Duodenal mucosa (tissue), 2 donors: ENCODE results near the gene DUOXA2.

Source experiments
- H3K27ac ChIP-seq: one replicate; pipeline ENCODE4 v1.7.0; 2013; ENCODE audit warnings: low read depth, low read length
- H3K27me3 ChIP-seq, 2 donors: one replicate each; pipeline ENCODE4 v1.7.0; 2013; ENCODE audit warnings: low read length in 2 of 2, control low read depth in 1 of 2; ENCODE audit not compliant: insufficient read depth in 2 of 2, control insufficient read depth in 1 of 2
- H3K36me3 ChIP-seq, 2 donors: one replicate each; pipeline ENCODE4 v1.7.0; 2013; ENCODE audit warnings: low read length in 2 of 2, control low read depth in 1 of 2; ENCODE audit not compliant: insufficient read depth in 2 of 2, control insufficient read depth in 1 of 2
- H3K4me1 ChIP-seq, 2 donors: one replicate each; pipeline ENCODE4 v1.7.0; 2013; ENCODE audit warnings: low read length in 2 of 2, control low read depth in 1 of 2; ENCODE audit not compliant: insufficient read depth in 2 of 2, control insufficient read depth in 1 of 2
- H3K4me3 ChIP-seq, 2 donors: one replicate each; pipeline ENCODE4 v1.7.0; 2013; ENCODE audit warnings: low read length in 2 of 2, low read depth in 1 of 2
- H3K9ac ChIP-seq, 2 donors: one replicate each; pipeline ENCODE4 v1.7.0; 2013; ENCODE audit warnings: low read length in 2 of 2, low read depth in 1 of 2
- H3K9me3 ChIP-seq, 2 donors: one replicate each; pipeline ENCODE4 v1.7.0; 2013; ENCODE audit warnings: low read length in 2 of 2, control low read depth in 1 of 2; ENCODE audit not compliant: control insufficient read depth in 1 of 2

The DUOXA2 gene

DNA sequence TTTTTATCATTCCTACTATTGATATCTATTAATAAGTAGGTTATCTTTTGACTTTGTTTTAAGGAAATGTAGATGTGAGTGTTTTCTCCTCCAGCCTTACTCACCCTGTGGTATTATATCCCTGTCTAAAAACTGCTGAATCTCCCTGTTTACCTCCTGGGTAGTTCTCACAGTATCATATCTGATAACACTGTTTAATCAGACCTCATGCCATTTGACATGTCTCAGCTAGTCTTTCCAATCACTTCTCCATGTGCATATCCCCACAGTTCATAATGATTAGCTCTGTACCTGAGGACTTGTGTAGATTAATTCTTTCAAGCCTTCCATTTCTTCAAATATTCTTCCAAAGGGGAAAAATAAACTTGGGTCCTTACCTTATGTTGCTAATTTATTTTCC, 30.9 kb upstream of the DUOXA2 start:
- Histone ChIP-seq H3K9me3 (no peaks in the 10 kb centered on the region), H3K36me3 (no peaks in the 10 kb centered on the region), H3K4me3 (no peak overlapping the region)

DNA sequence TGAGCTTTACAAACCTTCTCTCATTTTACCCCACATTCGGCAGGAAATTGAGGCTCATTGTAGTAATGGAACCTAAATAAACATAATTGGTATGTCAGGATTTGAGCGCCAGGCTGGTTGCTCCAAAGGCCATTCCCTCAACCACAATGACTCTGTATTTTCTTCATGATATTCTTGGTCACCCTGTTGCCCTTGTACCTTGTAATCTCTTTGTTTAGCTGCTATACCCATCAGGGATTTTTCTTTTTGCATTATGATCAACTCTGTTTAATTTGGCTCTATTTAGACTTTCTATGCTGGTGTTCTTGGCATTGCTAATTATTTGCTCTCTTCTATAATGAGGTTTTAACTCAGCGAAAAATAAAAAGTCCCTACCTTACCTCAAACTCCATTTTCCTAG, 30.0 kb upstream of the DUOXA2 start:
- Histone ChIP-seq H3K4me1 (no peaks in the 10 kb centered on the region), H3K36me3 (no peaks in the 10 kb centered on the region), H3K9ac (no peak overlapping the region), H3K27ac (no peak overlapping the region), H3K27me3 (no peaks in the 10 kb centered on the region), H3K4me3 (no peak overlapping the region), H3K9me3 (no peaks in the 10 kb centered on the region)

More for the DNA sequence above, 30.9 kb upstream of the DUOXA2 start:
- no peaks in the 10 kb centered on the region for H3K4me1 ChIP-seq
- H3K27me3 ChIP-seq: no peaks in the 10 kb centered on the region
- H3K27ac ChIP-seq: no peak overlapping the region
- no peak overlapping the region for H3K9ac ChIP-seq

DNA sequence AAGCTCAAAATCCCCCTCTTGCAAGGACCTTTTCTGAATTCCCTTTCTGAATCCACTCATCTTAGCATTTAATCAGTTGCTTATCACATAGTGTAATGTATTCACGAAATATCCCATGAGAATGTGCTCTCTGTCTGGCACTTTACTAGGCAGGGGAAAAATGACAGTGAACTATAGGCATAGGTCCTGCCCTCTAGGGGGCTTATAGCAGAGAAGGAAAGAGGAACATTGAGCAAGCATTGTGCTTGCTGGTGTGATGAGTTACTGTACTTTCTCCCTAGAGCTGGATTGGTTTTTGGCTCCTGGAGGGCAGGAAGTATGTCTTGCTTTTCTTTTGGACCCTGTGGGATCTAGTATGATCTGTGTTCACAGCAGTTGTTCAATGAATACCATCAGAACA, 26.6 kb upstream of the DUOXA2 start:
- no peaks in the 10 kb centered on the region for H3K27me3 ChIP-seq
- no peaks in the 10 kb centered on the region for H3K36me3 ChIP-seq
- no peaks in the 10 kb centered on the region for H3K9me3 ChIP-seq
- H3K4me3 ChIP-seq: no peak overlapping the region
- no peak overlapping the region for H3K9ac ChIP-seq
- no peak overlapping the region for H3K27ac ChIP-seq
- H3K4me1 ChIP-seq: no peaks in the 10 kb centered on the region

DNA sequence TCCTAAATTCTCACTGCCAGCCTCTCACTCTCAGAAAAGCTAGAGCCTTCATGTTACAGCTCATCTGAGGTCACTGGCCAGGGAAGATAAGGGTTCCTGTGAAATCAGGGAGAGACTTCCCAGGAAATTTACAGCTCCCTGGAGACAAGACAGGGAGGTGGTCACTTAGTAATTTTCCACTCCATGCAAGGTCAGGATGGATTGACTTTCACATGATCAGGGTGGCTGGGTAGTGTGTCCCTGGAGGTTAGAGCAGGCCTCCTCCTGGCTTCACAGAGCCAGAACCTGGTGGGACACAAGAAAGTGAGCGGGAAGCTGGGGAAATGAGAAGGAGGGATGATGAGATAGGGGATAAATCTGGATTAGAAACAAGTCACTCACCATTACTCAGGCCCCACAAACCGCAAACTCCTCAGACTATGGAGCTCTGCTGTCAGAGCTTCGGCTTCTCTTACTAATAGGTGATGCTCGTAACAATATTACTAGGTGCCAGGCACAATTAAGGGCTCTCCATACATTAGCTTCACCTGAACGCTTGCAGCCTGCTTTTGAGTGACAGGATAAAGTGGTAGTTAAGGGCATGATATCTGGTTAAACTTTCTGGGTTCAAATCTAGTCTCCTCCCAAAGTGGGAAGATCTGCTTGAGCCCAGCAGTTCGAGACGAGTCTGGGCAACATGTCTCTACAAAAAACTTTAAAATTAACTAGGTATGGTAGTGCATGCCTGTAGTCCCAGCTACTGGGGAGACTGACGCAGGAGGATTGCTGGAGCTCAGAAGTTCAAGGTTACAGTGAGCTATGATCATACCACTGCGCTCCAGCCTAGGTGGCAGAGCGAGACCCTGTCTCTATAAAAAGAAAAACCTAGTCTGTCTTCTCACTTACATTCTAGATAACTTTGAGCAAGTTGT, 25.1 kb upstream of the DUOXA2 start:
- no peaks in the 10 kb centered on the region for H3K36me3 ChIP-seq
- no peaks in the 10 kb centered on the region for H3K4me1 ChIP-seq
- H3K9ac ChIP-seq: no peak overlapping the region
- no peak overlapping the region for H3K27ac ChIP-seq
- H3K4me3 ChIP-seq: no peak overlapping the region
- no peaks in the 10 kb centered on the region for H3K9me3 ChIP-seq
- H3K27me3 ChIP-seq: no peaks in the 10 kb centered on the region

DNA sequence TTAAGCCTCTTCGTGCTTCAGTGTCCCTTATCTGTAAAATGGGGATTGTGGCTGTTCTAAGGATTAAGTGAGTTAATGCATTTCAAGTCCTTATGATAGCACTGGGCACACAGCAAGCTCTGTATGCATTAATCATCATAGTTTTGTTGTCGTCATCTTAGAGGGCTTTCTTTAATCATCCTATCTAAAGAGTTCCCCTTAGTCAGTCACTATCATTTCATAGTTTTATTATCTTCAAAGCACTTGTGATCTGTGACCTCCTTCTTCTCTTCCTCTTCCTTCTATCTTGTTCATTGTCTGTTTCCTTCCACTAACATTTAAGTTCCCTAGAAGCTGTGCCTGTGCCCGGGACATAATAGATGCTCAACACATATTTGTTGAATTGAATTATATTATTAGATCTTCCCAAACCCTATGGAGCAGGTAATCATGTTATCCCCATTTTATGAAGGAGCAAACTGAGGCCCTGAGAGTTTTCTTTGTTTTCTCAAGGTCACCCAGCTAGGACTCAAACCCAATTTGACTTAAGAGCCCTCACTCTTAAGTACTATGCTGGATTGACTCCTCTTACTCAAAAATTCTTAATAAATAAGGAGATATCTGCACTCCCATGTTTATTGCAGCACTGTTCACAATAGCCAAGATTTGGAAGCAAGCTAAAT, 24.3 kb upstream of the DUOXA2 start:
- Histone ChIP-seq H3K9ac (no peak overlapping the region), H3K27ac (no peak overlapping the region), H3K27me3 (no peaks in the 10 kb centered on the region), H3K36me3 (no peaks in the 10 kb centered on the region), H3K4me1 (no peaks in the 10 kb centered on the region), H3K4me3 (no peak overlapping the region), H3K9me3 (no peaks in the 10 kb centered on the region)

DNA sequence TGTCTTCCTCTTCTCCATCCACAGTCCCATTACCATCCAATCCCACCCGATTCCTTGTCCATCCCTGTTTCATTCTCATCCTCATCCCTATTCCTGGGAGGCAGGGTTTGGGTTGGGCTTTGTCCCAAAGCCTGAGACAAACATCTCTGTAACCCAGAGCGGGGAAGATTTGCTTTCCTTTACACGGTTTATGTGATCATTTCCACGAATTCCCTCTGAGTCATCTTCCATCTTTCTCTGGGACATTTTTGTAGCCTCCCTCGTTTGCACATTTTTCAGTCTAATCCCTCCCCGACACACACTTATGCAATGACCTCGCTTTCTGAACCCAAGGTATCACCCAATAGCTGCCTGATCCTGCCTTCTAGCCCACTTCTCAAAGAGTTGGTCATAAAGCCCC, 23.0 kb upstream of the DUOXA2 start:
- Histone ChIP-seq H3K4me3 (no peak overlapping the region), H3K27ac (no peak overlapping the region), H3K9me3 (no peaks in the 10 kb centered on the region)

DNA sequence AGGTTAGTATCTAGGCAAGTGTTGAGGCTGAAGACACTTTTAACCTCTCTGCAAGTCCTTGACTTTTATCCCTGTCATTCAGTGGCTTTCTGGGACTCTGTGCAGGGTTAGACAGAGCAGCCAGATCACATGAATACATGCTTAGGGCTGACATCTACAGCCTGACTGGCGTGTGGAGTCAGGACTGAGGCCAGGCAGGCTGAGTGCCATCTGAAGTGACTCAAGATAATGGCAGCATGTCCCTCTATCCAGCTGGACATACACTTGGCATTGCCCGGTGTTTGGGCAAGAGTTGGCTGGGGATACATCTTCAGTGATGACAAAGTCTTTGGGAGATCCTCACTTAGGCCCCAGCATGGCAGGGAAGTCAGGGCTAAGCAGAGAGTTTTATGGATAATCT, 22.6 kb upstream of the DUOXA2 start:
- no peaks in the 10 kb centered on the region for H3K9me3 ChIP-seq

More for the DNA sequence above, 23.0 kb upstream of the DUOXA2 start:
- H3K27me3 ChIP-seq: no peaks in the 10 kb centered on the region
- no peaks in the 10 kb centered on the region for H3K36me3 ChIP-seq
- H3K4me1 ChIP-seq: no peaks in the 10 kb centered on the region
- H3K9ac ChIP-seq: no peak overlapping the region

DNA sequence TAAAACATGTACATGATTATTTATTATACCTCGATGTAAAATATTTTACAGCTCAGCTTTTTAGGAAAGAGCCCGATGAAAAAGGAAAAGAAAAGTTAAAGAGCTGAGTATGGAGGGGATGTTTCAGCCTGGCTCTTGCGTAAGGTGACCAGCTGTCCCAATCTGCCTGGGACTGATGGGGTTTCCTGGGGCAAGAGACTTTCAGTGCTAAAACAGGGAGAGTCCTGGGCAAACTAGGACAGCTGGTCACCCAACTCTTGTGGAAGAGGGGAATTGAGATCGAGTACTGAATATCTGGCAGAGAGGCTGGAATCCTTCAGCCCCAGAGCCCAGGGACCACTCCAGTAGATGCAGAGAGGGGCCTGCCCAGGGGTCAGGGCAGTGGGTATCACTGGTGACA, 21.1 kb upstream of the DUOXA2 start:
- Histone ChIP-seq H3K36me3 (no peaks in the 10 kb centered on the region), H3K4me3 (no peak overlapping the region), H3K27me3 (no peaks in the 10 kb centered on the region), H3K9ac (no peak overlapping the region), H3K9me3 (no peaks in the 10 kb centered on the region), H3K4me1 (no peaks in the 10 kb centered on the region), H3K27ac (no peak overlapping the region)

More for the DNA sequence above, 22.6 kb upstream of the DUOXA2 start:
- Histone ChIP-seq H3K4me1 (no peaks in the 10 kb centered on the region), H3K4me3 (no peak overlapping the region), H3K36me3 (no peaks in the 10 kb centered on the region), H3K9ac (no peak overlapping the region), H3K27ac (no peak overlapping the region), H3K27me3 (no peaks in the 10 kb centered on the region)

DNA sequence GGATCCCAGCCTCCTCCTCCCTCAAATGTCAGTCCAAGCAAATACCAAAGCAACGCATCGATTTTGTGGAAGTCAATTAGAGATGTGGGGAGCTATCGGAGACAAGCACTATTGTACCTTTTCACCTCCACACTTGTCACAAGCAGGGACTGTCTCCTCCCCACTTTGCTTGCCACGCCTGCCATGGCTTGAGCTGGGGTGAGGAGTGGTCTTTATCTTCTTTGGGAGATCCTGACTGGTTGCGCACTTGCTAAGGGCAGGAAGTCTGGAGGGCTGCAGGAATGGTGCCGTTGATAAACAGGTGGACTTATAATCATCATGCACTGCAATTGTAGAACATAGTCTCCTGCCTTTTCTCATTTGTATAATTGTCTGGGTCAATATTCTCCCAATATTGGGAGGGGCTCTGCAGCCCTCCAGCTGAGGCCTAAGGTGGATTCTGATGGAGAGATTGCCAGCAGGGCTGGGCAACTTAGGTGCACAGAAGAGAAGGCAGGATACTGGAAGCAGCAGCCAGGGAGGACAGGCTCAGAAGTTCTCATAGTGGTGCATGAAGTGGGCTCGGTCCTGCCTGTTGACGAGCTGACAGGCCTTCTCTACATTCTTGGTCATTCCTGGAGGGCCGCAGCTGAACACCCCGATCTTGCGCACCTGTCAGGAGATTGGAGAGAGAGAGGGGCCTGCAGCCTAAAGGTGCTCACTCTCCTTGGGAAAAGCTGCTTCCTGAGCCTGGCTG, 20.3 kb upstream of the DUOXA2 start:
- Histone ChIP-seq H3K36me3 (no peaks in the 10 kb centered on the region), H3K27ac (no peak overlapping the region), H3K9me3 (no peaks in the 10 kb centered on the region), H3K9ac (no peak overlapping the region), H3K27me3 (no peaks in the 10 kb centered on the region), H3K4me3 (no peak overlapping the region), H3K4me1 (no peaks in the 10 kb centered on the region)

DNA sequence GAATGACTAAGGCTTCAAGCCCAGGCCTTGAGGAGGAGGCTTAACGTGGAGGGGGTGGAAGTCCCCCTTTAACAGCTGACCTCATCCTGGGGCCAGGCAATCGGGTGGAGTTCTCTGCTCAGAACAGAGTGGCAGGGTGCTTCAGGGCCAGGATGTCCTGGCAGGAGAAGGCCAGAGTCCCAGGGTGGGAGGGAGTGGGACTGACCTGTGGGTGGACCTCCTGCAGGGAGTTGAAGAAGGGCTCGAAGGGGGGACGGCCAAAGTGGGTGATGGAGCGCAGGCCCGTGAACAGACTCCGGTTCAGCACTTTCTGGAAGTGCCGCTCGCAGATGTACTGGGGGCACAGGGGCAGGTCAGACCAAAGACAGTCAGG, 19.8 kb upstream of the DUOXA2 start:
- no peak overlapping the region for H3K4me3 ChIP-seq
- H3K9me3 ChIP-seq: no peaks in the 10 kb centered on the region
- no peak overlapping the region for H3K9ac ChIP-seq
- no peak overlapping the region for H3K27ac ChIP-seq
- H3K4me1 ChIP-seq: no peaks in the 10 kb centered on the region
- no peaks in the 10 kb centered on the region for H3K36me3 ChIP-seq
- H3K27me3 ChIP-seq: no peaks in the 10 kb centered on the region
